Raji (cell line): ENCODE measurements around the gene LEP.

ENCODE experiments used
- POLR2A ChIP-seq: IDR thresholded peaks from 2 replicates; pipeline ENCODE4 v1.6.1; 2011; ENCODE audit warnings: low read depth, low read length, control low read depth; ENCODE audit not compliant: insufficient read depth

LEP gene

GRCh38 chr7:128226132-128226980 lies 14.7 kb upstream of the LEP start:
- TF ChIP-seq POLR2A: no peak

GRCh38 chr7:128227271-128227670 lies 13.8 kb upstream of the LEP start:
- no peak for TF ChIP-seq POLR2A

- TF ChIP-seq POLR2A: no peak
These were observed 10.1 kb upstream of the LEP start for GRCh38 chr7:128231021-128231420.

DNA sequence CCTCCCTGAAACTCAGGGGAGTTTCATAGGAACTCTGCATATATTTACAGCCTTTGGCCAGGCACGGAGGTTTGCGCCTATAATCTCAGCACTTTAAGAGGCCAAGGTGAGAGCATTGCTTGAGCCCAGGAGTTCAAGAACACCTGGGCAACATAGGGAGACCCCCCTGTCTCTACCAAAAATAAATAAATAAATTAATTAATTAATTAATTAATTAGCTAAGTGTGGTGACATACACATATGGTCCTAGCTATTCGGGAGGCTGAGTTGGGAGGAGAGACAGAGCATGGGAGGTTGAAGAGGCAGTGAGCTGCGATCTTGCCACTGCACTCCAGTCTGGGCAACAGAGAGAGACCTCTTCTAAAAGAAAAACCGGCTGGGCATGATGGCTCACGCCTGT lies 9.4 kb upstream of the LEP start:
- TF ChIP-seq POLR2A: no peak

DNA sequence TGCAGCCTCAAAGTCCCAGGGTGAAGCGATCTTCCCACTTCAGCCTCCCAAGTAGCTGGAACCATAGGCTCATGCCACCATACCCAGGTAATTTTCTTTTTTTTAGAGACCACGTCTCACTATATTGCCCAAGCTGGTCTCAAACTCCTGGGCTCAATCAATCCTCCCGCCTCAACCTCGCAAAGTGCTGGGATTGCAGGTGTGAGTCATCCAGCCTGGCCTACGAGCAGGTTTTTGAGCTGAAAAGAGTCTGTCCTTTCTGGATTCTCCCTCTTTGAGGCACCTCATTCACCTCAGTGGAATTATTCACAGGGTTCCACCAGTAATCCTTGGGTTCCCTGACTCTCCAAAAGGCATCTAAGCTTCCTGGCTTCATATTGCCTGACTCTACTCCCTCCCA lies 7.6 kb upstream of the LEP start:
- no peak for TF ChIP-seq POLR2A

DNA sequence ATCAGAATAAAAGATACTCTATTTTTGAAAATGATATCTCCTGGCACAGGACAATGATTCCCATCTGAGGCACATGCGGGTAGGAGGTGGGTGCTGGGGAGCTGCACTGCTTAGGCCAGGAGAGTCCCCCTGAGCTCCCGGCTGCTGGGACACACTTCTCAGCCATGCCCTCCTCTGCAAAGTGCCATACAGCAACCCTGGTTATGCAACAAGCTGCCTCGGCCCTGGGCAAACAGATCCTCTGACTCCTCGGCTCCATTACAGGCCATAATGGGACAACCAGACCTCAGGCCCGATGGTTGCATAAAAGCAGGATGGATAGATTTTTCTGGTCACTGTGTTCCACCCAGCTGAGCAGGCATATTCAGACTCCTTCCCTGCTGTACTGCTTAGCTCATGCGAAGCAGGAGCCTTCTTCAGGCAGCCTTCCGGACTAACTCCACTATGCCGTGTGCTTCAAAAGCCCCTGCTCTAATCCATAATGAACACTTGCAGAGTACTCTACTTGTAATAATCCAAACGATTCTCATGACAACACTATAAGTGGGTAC lies 6.5 kb upstream of the LEP start:
- TF ChIP-seq POLR2A: no peak

DNA sequence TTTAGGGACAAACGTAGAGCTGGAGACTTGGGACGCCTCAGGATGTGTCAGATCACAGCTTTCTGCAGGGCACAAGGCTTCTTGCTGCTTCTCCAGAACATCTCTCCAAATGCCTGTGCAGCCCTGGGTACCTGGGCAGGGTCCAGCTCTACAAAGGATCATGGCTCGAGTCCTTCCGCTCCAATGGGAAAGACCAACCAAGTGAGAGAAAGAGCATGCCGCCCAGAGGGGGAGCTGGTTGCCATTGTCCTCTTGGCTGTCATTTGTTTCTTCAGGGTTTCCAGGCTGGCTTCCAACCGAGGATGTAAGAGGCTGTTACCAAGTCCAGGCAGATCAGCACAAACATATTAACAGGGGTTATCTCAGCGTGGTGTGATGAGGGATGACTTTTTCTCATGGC lies 5.6 kb upstream of the LEP start:
- no peak for TF ChIP-seq POLR2A

DNA sequence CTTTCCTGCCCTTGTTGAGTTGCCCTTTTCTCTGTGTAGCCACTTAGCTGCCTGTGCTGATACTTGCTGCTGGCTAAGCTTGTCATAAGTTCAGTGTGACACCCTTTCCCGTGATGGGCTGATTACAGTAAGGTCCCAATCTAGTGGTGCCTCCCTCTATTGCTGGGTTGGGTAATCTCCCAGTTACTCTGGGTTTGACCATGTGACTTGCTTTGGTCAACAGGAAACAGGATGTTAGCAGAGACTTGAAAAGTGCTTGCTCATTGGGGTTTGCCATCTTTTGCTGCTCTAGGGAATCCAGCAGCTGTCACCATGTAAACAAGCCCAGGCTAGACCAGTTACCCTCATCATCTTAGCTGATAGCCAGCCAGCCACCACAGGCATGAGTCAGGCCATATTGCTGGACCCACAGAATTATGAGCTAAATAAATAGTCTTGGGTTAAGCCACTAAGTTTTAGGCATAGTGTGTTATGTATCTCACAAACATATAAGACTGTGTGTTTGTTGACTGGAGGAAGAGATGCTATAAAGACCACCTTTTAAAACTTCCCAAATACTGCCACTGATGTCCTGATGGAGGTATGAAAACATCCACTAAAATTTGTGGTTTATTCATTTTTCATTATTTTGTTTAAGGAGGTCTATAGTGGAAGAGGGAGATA lies 4.0 kb upstream of the LEP start:
- TF ChIP-seq POLR2A: no peak

DNA sequence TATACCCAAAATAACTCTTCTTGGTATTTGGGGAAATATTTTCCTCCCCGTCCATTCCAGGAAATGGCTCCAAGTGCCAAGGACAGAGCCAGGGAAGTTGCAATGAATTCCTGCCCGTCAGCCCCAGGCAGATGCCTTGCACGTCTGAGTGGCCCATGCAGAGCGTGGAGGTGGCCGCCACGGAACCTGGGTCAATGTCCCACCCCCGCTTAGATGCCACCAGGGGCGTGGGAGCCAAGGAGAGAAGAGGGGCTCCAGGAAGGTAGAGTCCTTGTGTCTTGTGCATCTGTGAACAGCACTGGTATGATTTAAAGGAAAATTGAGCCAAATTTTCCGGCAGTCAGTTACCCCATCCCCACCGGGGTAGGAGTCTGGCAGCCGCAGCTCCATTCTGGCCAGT lies 1.6 kb downstream of the LEP start:
- no peak for TF ChIP-seq POLR2A

DNA sequence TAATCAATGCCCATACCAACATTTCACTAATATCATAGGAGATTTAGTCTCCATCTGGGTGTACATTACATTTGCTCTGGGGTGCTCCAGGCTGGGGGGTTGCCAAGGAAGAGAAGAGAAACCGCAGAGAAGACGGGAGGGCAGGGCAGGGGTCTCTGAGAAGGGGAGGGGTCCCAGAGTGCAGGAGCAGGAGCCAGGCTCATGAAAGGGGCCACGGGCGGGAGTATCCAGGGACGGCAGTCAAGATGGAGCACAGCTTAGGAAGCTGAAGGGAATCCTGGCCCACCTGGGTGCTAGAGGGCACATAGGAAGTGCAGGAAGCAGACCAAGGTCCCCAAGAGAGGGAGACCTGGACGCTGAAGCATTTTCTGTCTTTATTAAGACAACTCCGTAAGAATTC lies 2.2 kb downstream of the LEP start:
- no peak for TF ChIP-seq POLR2A

GRCh38 chr7:128244861-128245260 lies 3.8 kb downstream of the LEP start:
- no peak for TF ChIP-seq POLR2A

DNA sequence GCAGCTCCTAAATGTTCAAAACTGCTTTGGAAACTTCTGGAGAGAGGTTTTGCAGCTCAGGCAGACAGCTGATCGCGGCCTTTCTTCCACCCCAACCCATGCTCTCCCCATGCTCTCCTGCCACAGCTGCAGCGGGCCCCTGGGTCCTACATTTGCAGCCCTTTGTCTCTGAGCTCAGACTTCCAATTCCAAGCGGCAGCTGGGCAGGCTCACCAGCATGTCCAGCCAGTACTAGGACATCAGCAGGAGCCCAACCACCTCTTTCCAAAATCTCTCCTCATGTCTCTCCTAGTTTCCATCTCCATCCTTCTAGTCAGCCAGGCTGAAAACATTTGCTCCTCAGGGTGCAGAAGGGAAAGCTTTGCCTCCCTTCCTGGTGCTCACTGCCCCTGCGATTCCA lies 6.0 kb downstream of the LEP start:
- TF ChIP-seq POLR2A: no peak

GRCh38 chr7:128247640-128248194 lies 6.6 kb downstream of the LEP start:
- TF ChIP-seq POLR2A: no peak

DNA sequence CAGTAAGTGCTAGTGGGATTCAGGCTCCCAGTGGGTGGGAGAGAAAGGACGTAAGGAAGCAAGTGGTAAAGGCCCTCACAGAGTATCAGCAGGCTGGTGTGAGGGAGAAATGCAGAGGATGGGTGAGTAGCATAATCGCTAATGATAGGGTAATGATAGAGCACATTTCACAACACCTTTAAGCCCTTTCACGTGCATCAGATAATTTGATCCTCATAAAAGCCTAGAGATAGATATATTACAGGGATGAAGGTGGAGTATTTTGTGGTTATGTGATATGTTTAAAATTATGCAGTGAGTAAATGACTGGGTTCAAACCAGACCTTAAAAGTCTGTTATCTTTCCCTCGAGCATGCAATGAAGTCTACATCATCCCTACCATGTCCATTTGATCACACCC lies 10.3 kb downstream of the LEP start:
- TF ChIP-seq POLR2A: no peak

DNA sequence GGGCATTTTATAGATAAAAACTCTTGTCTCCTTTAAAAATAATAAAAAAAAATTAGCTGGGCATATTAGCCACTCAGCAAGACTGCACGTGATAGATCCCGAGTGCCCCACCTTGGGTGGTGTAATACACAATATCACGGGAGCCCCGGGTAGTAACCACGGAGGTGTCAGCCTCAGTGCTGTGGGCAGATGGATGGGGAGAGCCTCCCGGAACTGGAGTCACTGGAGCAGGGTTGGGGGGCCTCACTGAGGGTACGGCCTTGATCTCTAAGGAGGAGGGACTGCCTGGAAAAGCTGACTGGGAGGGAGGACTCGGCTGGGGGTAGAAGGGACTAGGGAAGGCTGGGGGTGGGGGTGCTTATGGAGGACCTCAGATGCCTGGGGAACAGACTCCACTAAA lies 12.6 kb downstream of the LEP start:
- no peak for TF ChIP-seq POLR2A

- no peak for TF ChIP-seq POLR2A
These were observed 13.4 kb downstream of the LEP start for GRCh38 chr7:128254470-128254869.
